ENCODE measurements around the gene CDYL.

CDYL gene

GRCh38 chr6:4774715-4775493, 1.3 kb upstream of the CDYL start:
- no peak for DNase-seq

- peak; percentile 75 for DNase-seq
Observed at GRCh38 chr6:4775494-4776130, 592 bp upstream of the CDYL start.

GRCh38 chr6:4776493-4777393, 539 bp downstream of the CDYL start:
- DNase-seq, result no peak

- DNase-seq, result no peak
Observed at GRCh38 chr6:4777394-4777935, 1.3 kb downstream of the CDYL start.

- peak; percentile 17 for DNase-seq
Observed at GRCh38 chr6:4778086-4778485, 1.9 kb downstream of the CDYL start.

GRCh38 chr6:4780360-4780812, 4.2 kb downstream of the CDYL start:
- peak; percentile 39 for DNase-seq

GRCh38 chr6:4781426-4781825, 5.2 kb downstream of the CDYL start:
- DNase-seq, result no peak

- DNase-seq, result no peak
Observed at GRCh38 chr6:4781967-4782575, 5.9 kb downstream of the CDYL start.

GRCh38 chr6:4786996-4787395, 10.8 kb downstream of the CDYL start:
- no peak for DNase-seq

GRCh38 chr6:4788482-4788881, 12.3 kb downstream of the CDYL start:
- no peak for DNase-seq

GRCh38 chr6:4788953-4789584, 12.9 kb downstream of the CDYL start:
- DNase-seq, result no peak

GRCh38 chr6:4790158-4790899, 14.1 kb downstream of the CDYL start:
- no peak for DNase-seq

- no peak for DNase-seq
Observed at GRCh38 chr6:4794140-4794707, 18.0 kb downstream of the CDYL start.

- no peak for DNase-seq
Observed at GRCh38 chr6:4797587-4797986, 21.4 kb downstream of the CDYL start.

- no peak for DNase-seq
Observed at GRCh38 chr6:4799912-4800311, 23.7 kb downstream of the CDYL start.

- DNase-seq, result no peak
Observed at GRCh38 chr6:4800662-4801061, 24.5 kb downstream of the CDYL start.

GRCh38 chr6:4801491-4802110, 25.4 kb downstream of the CDYL start:
- no peak for DNase-seq

GRCh38 chr6:4802312-4802935, 26.2 kb downstream of the CDYL start:
- no peak for DNase-seq

- no peak for DNase-seq
Observed at GRCh38 chr6:4803343-4803744, 27.1 kb downstream of the CDYL start.

- peak; percentile 93 for DNase-seq
Observed at GRCh38 chr6:4804095-4804494, 27.9 kb downstream of the CDYL start.

Data from NCI-H226 (cell line).